Measurements from ENCODE around the gene SLC44A4. TPM values are rescaled to one million over a fixed set of nuclear protein-coding genes. Genes with fewer than 3 reads are reported as not detected.
"Not testable (repeated sequence)": the region's sequence is repeated elsewhere in the genome, so short reads cannot be mapped to it uniquely, and the experiment has no call there.

SLC44A4 gene
- total RNA-seq, 1 experiment from 2014 or later: not detected

DNA sequence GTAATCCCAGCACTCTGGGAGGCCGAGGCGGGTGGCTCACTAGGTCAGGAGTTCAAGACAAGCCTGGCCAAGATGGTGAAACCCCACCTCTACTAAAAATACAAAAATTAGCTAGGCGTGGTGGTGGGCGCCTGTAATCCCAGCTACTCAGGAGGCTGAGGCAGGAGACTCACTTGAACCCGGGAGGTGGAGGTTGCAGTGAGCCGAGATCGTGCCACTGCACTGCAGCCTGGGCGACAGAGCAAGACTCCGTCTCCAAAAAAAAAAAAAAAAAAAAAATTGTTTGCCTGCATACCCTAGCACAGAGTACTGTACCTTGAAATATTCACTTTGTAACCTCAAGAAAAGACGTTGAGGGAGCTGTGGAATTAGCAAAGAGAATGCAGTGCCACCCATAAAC lies 58.4 kb downstream of the SLC44A4 start:
- DNase-seq; H3K36me3 ChIP-seq (ENCODE audit: insufficient read depth, low read length); H3K9me2 ChIP-seq (replicated peaks; ENCODE audit: insufficient read depth, low read length); H3K4me3 ChIP-seq (ENCODE audit: low read length); H3K9me3 ChIP-seq (ENCODE audit: low read length); H4K20me1 ChIP-seq (ENCODE audit: insufficient read depth, low read depth, low read length); H3K9ac ChIP-seq (ENCODE audit: low read length); H3K27ac ChIP-seq (ENCODE audit: low read length); H3K27me3 ChIP-seq (ENCODE audit: low read length); H3K4me2 ChIP-seq (ENCODE audit: low read depth, low read length, poor library complexity, severe bottlenecking); H3K79me2 ChIP-seq (ENCODE audit: low read length); H2AFZ ChIP-seq (ENCODE audit: low read length): not testable (repeated sequence)
- peaks cover 21% of the 10 kb centered on the region for H3K4me1 ChIP-seq (ENCODE audit: low read length)

DNA sequence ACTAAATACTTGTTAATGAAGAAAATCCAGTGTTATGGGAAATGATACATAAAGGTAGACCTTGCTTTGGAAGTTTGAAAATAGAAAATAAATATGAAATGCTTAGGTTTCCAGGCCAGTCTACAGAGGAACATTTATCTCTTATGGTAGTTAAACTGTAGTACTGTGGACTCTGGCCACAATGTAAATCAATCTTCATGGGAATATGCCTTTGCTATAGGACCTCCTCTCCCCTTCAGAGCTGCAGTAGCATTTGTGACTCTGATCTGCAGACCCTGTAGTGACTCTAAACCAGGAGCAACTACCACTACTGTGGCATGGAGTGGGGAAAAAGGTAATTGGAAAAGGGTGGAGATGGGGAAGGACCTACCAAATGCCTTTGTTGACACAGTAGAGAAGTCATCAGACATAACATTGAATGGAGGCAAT lies 58.9 kb downstream of the SLC44A4 start:
- no peaks in the 10 kb centered on the region for H4K20me1 ChIP-seq (ENCODE audit: insufficient read depth, low read depth, low read length)
- no peak overlapping the region for H3K4me3 ChIP-seq (ENCODE audit: low read length)
- DNase-seq: no peak
- H3K79me2 ChIP-seq (ENCODE audit: low read length): peaks cover 3% of the 10 kb centered on the region; the same call in 1 of the 2 replicates
- H3K4me1 ChIP-seq (ENCODE audit: low read length): peaks cover 21% of the 10 kb centered on the region
- no peaks in the 10 kb centered on the region for H3K9me3 ChIP-seq (ENCODE audit: low read length)
- H3K27me3 ChIP-seq (ENCODE audit: low read length): no peaks in the 10 kb centered on the region
- H3K36me3 ChIP-seq (ENCODE audit: insufficient read depth, low read length): no peaks in the 10 kb centered on the region
- H3K9me2 ChIP-seq (replicated peaks; ENCODE audit: insufficient read depth, low read length): no peaks in the 10 kb centered on the region
- no peak overlapping the region for H3K9ac ChIP-seq (ENCODE audit: low read length)
- no peak overlapping the region for H2AFZ ChIP-seq (ENCODE audit: low read length)
- H3K27ac ChIP-seq (ENCODE audit: low read length): no peak overlapping the region
- no peak overlapping the region for H3K4me2 ChIP-seq (ENCODE audit: low read depth, low read length, poor library complexity, severe bottlenecking)

DNA sequence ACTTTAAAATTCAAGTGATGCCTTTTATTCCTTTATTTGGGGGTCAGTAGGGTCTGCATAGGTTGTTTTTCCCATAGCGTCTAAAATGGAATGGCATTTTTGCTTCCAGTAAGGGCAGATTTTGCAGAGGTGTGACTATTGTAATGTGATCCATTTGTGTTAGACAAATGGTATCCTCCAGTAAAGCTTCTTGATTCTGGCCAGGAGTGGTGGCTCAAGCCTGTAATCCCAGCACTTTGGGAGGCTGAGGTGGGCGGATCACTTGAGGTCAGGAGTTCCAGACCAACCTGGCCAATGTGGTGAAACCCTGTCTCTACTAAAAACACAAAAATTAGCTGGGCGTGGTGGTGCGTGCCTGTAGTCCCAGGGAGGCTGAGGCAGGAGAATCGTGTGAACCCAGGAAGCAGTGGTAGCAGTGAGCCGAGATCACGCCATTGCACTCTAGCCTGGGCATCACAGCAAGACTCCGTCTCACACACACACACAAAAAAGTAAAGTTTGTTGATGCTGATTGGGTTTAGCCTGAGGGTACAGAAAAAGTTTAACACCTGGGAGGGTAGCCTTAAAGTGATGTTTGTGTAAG lies 60.8 kb downstream of the SLC44A4 start:
- not testable (repeated sequence) for H3K27me3 ChIP-seq (ENCODE audit: low read length); H3K9ac ChIP-seq (ENCODE audit: low read length); H3K9me3 ChIP-seq (ENCODE audit: low read length); DNase-seq; H3K27ac ChIP-seq (ENCODE audit: low read length); H3K4me2 ChIP-seq (ENCODE audit: low read depth, low read length, poor library complexity, severe bottlenecking); H2AFZ ChIP-seq (ENCODE audit: low read length); H3K36me3 ChIP-seq (ENCODE audit: insufficient read depth, low read length); H3K79me2 ChIP-seq (ENCODE audit: low read length); H3K4me3 ChIP-seq (ENCODE audit: low read length); H3K9me2 ChIP-seq (replicated peaks; ENCODE audit: insufficient read depth, low read length); H4K20me1 ChIP-seq (ENCODE audit: insufficient read depth, low read depth, low read length)
- peaks cover 18% of the 10 kb centered on the region for H3K4me1 ChIP-seq (ENCODE audit: low read length)

DNA sequence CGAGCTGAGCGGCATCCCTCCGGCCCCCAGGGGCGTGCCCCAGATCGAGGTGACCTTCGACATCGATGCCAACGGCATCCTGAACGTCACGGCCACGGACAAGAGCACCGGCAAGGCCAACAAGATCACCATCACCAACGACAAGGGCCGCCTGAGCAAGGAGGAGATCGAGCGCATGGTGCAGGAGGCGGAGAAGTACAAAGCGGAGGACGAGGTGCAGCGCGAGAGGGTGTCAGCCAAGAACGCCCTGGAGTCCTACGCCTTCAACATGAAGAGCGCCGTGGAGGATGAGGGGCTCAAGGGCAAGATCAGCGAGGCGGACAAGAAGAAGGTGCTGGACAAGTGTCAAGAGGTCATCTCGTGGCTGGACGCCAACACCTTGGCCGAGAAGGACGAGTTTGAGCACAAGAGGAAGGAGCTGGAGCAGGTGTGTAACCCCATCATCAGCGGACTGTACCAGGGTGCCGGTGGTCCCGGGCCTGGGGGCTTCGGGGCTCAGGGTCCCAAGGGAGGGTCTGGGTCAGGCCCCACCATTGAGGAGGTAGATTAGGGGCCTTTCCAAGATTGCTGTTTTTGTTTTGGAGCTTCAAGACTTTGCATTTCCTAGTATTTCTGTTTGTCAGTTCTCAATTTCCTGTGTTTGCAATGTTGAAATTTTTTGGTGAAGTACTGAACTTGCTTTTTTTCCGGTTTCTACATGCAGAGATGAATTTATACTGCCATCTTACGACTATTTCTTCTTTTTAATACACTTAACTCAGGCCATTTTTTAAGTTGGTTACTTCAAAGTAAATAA lies 61.5 kb downstream of the SLC44A4 start:
- not testable (repeated sequence) for DNase-seq; H3K9me3 ChIP-seq (ENCODE audit: low read length); H3K27ac ChIP-seq (ENCODE audit: low read length); H3K9me2 ChIP-seq (replicated peaks; ENCODE audit: insufficient read depth, low read length); H3K4me3 ChIP-seq (ENCODE audit: low read length); H2AFZ ChIP-seq (ENCODE audit: low read length); H3K36me3 ChIP-seq (ENCODE audit: insufficient read depth, low read length); H4K20me1 ChIP-seq (ENCODE audit: insufficient read depth, low read depth, low read length); H3K79me2 ChIP-seq (ENCODE audit: low read length); H3K4me2 ChIP-seq (ENCODE audit: low read depth, low read length, poor library complexity, severe bottlenecking); H3K27me3 ChIP-seq (ENCODE audit: low read length)
- Histone ChIP-seq H3K9ac (ENCODE audit: low read length) (0 out of 2 replicates have a peak overlapping the region, but pooled peaks have one; percentile 39), H3K4me1 (ENCODE audit: low read length) (peaks cover 11% of the 10 kb centered on the region)

DNA sequence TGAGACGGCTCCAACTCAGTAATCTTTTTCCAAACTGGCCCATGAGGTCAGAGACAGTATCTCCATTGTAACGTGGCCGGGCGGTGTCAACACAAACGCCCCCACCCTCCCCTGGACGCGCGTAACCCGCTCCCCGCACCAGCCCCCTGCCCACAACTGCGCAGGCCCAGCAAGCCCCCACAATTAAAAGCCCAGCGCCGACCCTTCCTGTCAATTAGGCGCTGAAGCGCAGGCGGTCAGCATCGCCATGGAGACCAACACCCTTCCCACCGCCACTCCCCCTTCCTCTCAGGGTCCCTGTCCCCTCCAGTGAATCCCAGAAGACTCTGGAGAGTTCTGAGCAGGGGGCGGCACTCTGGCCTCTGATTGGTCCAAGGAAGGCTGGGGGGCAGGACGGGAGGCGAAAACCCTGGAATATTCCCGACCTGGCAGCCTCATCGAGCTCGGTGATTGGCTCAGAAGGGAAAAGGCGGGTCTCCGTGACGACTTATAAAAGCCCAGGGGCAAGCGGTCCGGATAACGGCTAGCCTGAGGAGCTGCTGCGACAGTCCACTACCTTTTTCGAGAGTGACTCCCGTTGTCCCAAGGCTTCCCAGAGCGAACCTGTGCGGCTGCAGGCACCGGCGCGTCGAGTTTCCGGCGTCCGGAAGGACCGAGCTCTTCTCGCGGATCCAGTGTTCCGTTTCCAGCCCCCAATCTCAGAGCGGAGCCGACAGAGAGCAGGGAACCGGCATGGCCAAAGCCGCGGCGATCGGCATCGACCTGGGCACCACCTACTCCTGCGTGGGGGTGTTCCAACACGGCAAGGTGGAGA lies 63.6 kb downstream of the SLC44A4 start, which contains the start of the genes HSPA1A and HSPA1L:
Gene HSPA1A (plus strand): TSS at position 519 of the 814 bp plus-strand sequence. CDS start 214 bp downstream, at position 733.
Gene HSPA1L (minus strand): TSS at position 259 of the 814 bp plus-strand sequence. CDS start 3,311 bp downstream, outside the sequence.
- no peak within 1 kb of the TSS for H3K4me2 ChIP-seq (ENCODE audit: low read depth, low read length, poor library complexity, severe bottlenecking)
- H3K27ac ChIP-seq (ENCODE audit: low read length): no peak within 1 kb of the TSS
- H2AFZ ChIP-seq (ENCODE audit: low read length): no peak within 1 kb of the TSS
- DNase-seq: no peak
- H3K9me3 ChIP-seq (ENCODE audit: low read length): no peaks in the 10 kb centered on the region
- H3K4me1 ChIP-seq (ENCODE audit: low read length): no peaks in the 10 kb centered on the region
- no peaks in the 10 kb centered on the region for H3K9me2 ChIP-seq (replicated peaks; ENCODE audit: insufficient read depth, low read length)
- H3K27me3 ChIP-seq (ENCODE audit: low read length): no peaks in the 10 kb centered on the region
- no peak within 1 kb of the TSS for H3K9ac ChIP-seq (ENCODE audit: low read length)
- H3K79me2 ChIP-seq (ENCODE audit: low read length): no peaks in the 10 kb centered on the region
- no peak within 1 kb of the TSS for H3K4me3 ChIP-seq (ENCODE audit: low read length)
- no peaks in the 10 kb centered on the region for H3K36me3 ChIP-seq (ENCODE audit: insufficient read depth, low read length)
- no peaks in the 10 kb centered on the region for H4K20me1 ChIP-seq (ENCODE audit: insufficient read depth, low read depth, low read length)

DNA sequence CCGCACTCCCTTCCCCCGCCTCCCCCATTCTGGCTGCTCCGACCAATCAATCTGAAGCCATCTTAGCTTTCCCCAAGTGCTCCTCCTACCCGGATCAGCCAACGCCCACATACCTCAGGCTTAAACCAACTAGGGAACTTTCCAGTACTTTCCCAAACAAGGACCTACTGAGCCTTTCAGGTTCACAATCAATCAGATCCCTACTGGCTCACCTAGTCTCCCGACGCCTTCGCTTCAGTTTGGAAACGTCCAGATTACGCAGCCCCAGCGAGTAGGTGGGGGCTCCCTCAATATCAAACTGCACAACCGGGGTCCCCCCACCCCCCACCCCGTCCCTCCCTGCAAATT lies 64.1 kb downstream of the SLC44A4 start:
- Histone ChIP-seq H3K4me3 (ENCODE audit: low read length) (no peak overlapping the region), H4K20me1 (ENCODE audit: insufficient read depth, low read depth, low read length) (no peaks in the 10 kb centered on the region), H3K9ac (ENCODE audit: low read length) (no peak overlapping the region), H3K27me3 (ENCODE audit: low read length) (no peaks in the 10 kb centered on the region), H2AFZ (ENCODE audit: low read length) (no peak overlapping the region), H3K9me2 (replicated peaks; ENCODE audit: insufficient read depth, low read length) (no peaks in the 10 kb centered on the region), H3K36me3 (ENCODE audit: insufficient read depth, low read length) (no peaks in the 10 kb centered on the region), H3K79me2 (ENCODE audit: low read length) (no peaks in the 10 kb centered on the region), H3K27ac (ENCODE audit: low read length) (no peak overlapping the region), H3K4me2 (ENCODE audit: low read depth, low read length, poor library complexity, severe bottlenecking) (no peak overlapping the region), H3K4me1 (ENCODE audit: low read length) (no peaks in the 10 kb centered on the region), H3K9me3 (ENCODE audit: low read length) (no peaks in the 10 kb centered on the region)
- no peak for DNase-seq

DNA sequence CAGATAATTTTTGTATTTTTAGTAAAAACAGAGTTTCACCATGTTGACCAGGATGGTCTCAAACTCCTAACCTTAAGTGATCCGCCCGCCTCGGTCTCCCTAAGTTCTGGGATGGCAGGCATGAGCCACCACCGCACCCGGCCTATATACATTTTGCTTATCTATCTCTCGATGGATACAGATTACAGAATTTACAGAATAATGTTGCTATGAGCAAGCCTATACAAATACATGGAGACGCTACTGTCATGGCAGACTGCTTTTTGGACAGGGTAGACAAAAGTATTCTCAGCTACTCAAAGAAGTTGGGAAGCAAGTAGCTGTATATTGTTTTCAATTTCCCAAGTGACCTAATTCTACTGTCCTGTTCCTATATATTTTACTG lies 65.3 kb downstream of the SLC44A4 start:
- no peaks in the 10 kb centered on the region for H4K20me1 ChIP-seq (ENCODE audit: insufficient read depth, low read depth, low read length)
- DNase-seq: no peak
- no peaks in the 10 kb centered on the region for H3K79me2 ChIP-seq (ENCODE audit: low read length)
- H3K27me3 ChIP-seq (ENCODE audit: low read length): no peaks in the 10 kb centered on the region
- no peak overlapping the region for H3K4me2 ChIP-seq (ENCODE audit: low read depth, low read length, poor library complexity, severe bottlenecking)
- 0 out of 2 replicates have a peak overlapping the region, but pooled peaks have one; percentile 8 for H2AFZ ChIP-seq (ENCODE audit: low read length)
- no peaks in the 10 kb centered on the region for H3K9me2 ChIP-seq (replicated peaks; ENCODE audit: insufficient read depth, low read length)
- no peaks in the 10 kb centered on the region for H3K4me1 ChIP-seq (ENCODE audit: low read length)
- H3K36me3 ChIP-seq (ENCODE audit: insufficient read depth, low read length): no peaks in the 10 kb centered on the region
- no peak overlapping the region for H3K27ac ChIP-seq (ENCODE audit: low read length)
- no peak overlapping the region for H3K9ac ChIP-seq (ENCODE audit: low read length)
- no peaks in the 10 kb centered on the region for H3K9me3 ChIP-seq (ENCODE audit: low read length)
- no peak overlapping the region for H3K4me3 ChIP-seq (ENCODE audit: low read length)
